Measurements from ENCODE around the gene DDX43. TPM values are rescaled to one million over a fixed set of nuclear protein-coding genes. Genes with fewer than 3 reads are reported as not detected.

Gene DDX43
- total RNA-seq, 4 donors from 2014 or later = 1.3 to 12.0 (median 2.5) TPM

- WGBS, 2 donors = 94 to 98% methylated on average over 10 of the region's 10 CpGs
- Histone ChIP-seq H3K27ac (no peak overlapping the region), H3K27me3 (no peaks in the 10 kb centered on the region), H3K36me3 (no peaks in the 10 kb centered on the region), H3K9me3 (no peaks in the 10 kb centered on the region), H3K4me1 (no peaks in the 10 kb centered on the region), H3K4me3 (no peak overlapping the region)
- DNase-seq (ENCODE audit: low spot score in 2 of 2) = no peak
- no peak for TF ChIP-seq POLR2A (IDR thresholded peaks at IDR 0.05)
- TF ChIP-seq EP300 (IDR thresholded peaks at IDR 0.05) = no peak
- no peak for TF ChIP-seq CTCF (IDR thresholded peaks at IDR 0.05)
Measured at GRCh38 chr6:73395875-73396274, 1.2 kb downstream of the DDX43 start.

GRCh38 chr6:73400656-73401055 lies 6.0 kb downstream of the DDX43 start:
- Histone ChIP-seq H3K4me3 (no peak overlapping the region), H3K27me3 (no peaks in the 10 kb centered on the region), H3K36me3 (no peaks in the 10 kb centered on the region), H3K9me3 (no peaks in the 10 kb centered on the region), H3K27ac (no peak overlapping the region), H3K4me1 (no peaks in the 10 kb centered on the region)
- TF ChIP-seq POLR2A (IDR thresholded peaks at IDR 0.05) = no peak
- TF ChIP-seq EP300 (IDR thresholded peaks at IDR 0.05) = no peak
- TF ChIP-seq CTCF (IDR thresholded peaks at IDR 0.05) = no peak
- DNase-seq (ENCODE audit: low spot score in 2 of 2) = no peak

GRCh38 chr6:73409395-73409794 lies 14.8 kb downstream of the DDX43 start:
- Histone ChIP-seq H3K27ac (no peak overlapping the region), H3K9me3 (no peaks in the 10 kb centered on the region), H3K4me3 (no peak overlapping the region), H3K4me1 (no peaks in the 10 kb centered on the region), H3K27me3 (no peaks in the 10 kb centered on the region), H3K36me3 (peaks cover 0 to 3% (median 0%) of the 10 kb centered on the region in 3 donors)
- 81 to 86% methylated on average over 1 of the region's 1 CpG for WGBS, 2 donors
- TF ChIP-seq POLR2A (IDR thresholded peaks at IDR 0.05) = no peak
- TF ChIP-seq CTCF (IDR thresholded peaks at IDR 0.05) = no peak
- no peak for TF ChIP-seq EP300 (IDR thresholded peaks at IDR 0.05)
- DNase-seq (ENCODE audit: low spot score in 2 of 2) = no peak

GRCh38 chr6:73413102-73413501 lies 18.5 kb downstream of the DDX43 start:
- WGBS, 2 donors = 79 to 81% methylated on average over 3 of the region's 3 CpGs
- H3K9me3 ChIP-seq = no peaks in the 10 kb centered on the region
- H3K27ac ChIP-seq = no peak overlapping the region
- no peaks in the 10 kb centered on the region for H3K4me1 ChIP-seq
- H3K27me3 ChIP-seq = no peaks in the 10 kb centered on the region
- TF ChIP-seq POLR2A (IDR thresholded peaks at IDR 0.05) (no peak), CTCF (IDR thresholded peaks at IDR 0.05) (no peak), EP300 (IDR thresholded peaks at IDR 0.05) (no peak)
- H3K4me3 ChIP-seq = no peak overlapping the region
- peaks cover 0 to 19% (median 0%) of the 10 kb centered on the region in 3 donors for H3K36me3 ChIP-seq
- no peak for DNase-seq (ENCODE audit: low spot score in 2 of 2)

- no peaks in the 10 kb centered on the region for H3K27me3 ChIP-seq
- no peaks in the 10 kb centered on the region for H3K9me3 ChIP-seq
- WGBS, 2 donors = 83 to 87% methylated on average over 11 of the region's 11 CpGs
- H3K4me1 ChIP-seq = no peaks in the 10 kb centered on the region
- no peak overlapping the region for H3K27ac ChIP-seq
- peaks cover 0 to 59% (median 0%) of the 10 kb centered on the region in 3 donors for H3K36me3 ChIP-seq
- H3K4me3 ChIP-seq = no peak overlapping the region
- TF ChIP-seq CTCF (IDR thresholded peaks at IDR 0.05) = no peak
- no peak for TF ChIP-seq POLR2A (IDR thresholded peaks at IDR 0.05)
- TF ChIP-seq EP300 (IDR thresholded peaks at IDR 0.05) = no peak
- DNase-seq (ENCODE audit: low spot score in 2 of 2) = no peak
Measured at GRCh38 chr6:73418081-73418741, 23.6 kb downstream of the DDX43 start.

Data from tibial nerve (tissue), 4 donors.